ENCODE data around the gene GPX2.

The GPX2 gene

DNA sequence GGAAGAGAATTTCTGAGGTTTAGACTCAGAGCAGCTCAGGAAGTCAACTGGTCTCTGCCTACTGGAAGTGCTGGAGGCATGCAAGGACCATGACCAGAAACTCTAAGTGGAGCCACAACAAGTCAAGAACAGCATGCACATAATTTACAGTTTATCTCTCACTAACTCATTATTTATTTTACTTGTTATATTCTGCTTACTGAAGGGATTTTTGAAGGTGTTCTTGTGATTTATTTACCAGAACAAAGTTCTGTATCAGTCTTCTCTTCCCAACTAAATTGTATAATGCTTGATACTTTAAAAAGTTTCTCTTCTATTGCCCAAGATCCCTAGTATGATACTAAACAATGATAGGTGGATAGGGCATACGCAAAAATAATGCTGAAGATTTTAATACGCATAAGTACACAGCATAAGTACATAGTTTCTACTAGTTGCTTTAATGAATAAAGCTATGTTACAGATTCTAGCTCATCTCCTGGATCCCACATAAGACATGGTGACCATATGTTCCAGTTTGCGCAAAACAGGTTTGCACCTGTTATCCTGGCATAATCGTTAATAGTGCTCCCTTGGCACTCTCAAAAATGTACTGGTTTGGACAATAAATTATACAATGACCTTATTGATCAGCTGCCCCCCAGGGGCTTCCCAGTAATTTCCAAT, 51.2 kb downstream of the GPX2 start:
- H3K27me3 Mint-ChIP-seq = peaks cover 23% of the 10 kb centered on the region
- no peak overlapping the region for H3K4me3 Mint-ChIP-seq
- CTCF ChIA-PET = interaction anchor here (0.8 to 4.7 kb wide), 30 partner anchors 10 to 1468 kb away, joined by 3 to 70 read pairs (median 6); partner anchors contain the start of gene SPTB
- H3K4me1 Mint-ChIP-seq = no peaks in the 10 kb centered on the region
- H3K36me3 Mint-ChIP-seq = no peaks in the 10 kb centered on the region
- no peaks in the 10 kb centered on the region for H3K9me3 Mint-ChIP-seq
- DNase-seq = no peak
- no peak overlapping the region for H3K27ac Mint-ChIP-seq

GRCh38 chr14:64889352-64889751, 53.2 kb downstream of the GPX2 start:
- CTCF ChIA-PET = interaction anchor here (0.7 to 4.7 kb wide), 5 partner anchors 8 to 1203 kb away, joined by 3 to 40 read pairs (median 5); partner anchors contain the start of gene SPTB
- H3K9me3 Mint-ChIP-seq = no peaks in the 10 kb centered on the region
- peaks cover 38% of the 10 kb centered on the region for H3K27me3 Mint-ChIP-seq
- no peak overlapping the region for H3K4me3 Mint-ChIP-seq
- no peaks in the 10 kb centered on the region for H3K4me1 Mint-ChIP-seq
- H3K36me3 Mint-ChIP-seq = no peaks in the 10 kb centered on the region
- no peak for DNase-seq
- H3K27ac Mint-ChIP-seq = no peak overlapping the region

All from activated naive CD4-positive, alpha-beta T cell treated with anti-CD3 and anti-CD28 coated beads, Interleukin-2, amount 10 ng/mL, durations not matched to agents 7 days and 5 days (primary cell).